ENCODE results near the gene OR51A2.
"Not testable (repeated sequence)": the region's sequence is repeated elsewhere in the genome, so short reads cannot be mapped to it uniquely, and the experiment has no call there.

The OR51A2 gene, protein sequence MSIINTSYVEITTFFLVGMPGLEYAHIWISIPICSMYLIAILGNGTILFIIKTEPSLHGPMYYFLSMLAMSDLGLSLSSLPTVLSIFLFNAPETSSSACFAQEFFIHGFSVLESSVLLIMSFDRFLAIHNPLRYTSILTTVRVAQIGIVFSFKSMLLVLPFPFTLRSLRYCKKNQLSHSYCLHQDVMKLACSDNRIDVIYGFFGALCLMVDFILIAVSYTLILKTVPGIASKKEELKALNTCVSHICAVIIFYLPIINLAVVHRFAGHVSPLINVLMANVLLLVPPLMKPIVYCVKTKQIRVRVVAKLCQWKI

GRCh38 chr11:4955613-4956012, at the start of gene OR51A2:
Gene OR51A2, minus strand, starts transcription at chr11:4955713. Its CDS starts 0 bp downstream, at chr11:4955713.
- DNase-seq (ENCODE audit: extremely low read depth in 1 of 2, low read depth in 1 of 2) = not testable (repeated sequence)

GRCh38 chr11:5004424-5005274, 49.1 kb upstream of the OR51A2 start:
- no peak for DNase-seq (ENCODE audit: extremely low read depth in 1 of 2, low read depth in 1 of 2)

DNA sequence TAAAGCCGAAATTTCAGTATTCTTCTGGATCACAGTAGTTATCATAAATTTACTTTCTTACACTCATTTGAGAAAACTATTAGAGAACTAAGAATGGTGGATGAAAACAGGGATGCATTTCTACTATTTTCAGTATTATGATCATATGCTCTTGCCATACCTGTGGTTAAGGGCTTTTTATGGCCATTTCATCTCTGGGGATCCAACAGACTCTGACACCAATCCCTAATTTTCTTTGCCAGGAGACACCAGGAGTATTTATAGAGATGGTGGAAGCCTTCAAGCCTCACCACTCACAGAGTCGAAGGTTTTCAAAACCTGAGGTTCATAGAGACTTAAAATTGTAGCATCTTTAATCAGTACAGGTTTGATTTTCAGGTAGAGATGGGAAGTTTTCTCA, 39.0 kb upstream of the OR51A2 start, which contains the start of gene OR51L1:
TSS of gene OR51L1 (plus strand) at position 301 of the 400 bp plus-strand sequence. CDS start 4,132 bp downstream, outside the sequence.
- DNase-seq (ENCODE audit: extremely low read depth in 1 of 2, low read depth in 1 of 2) = no peak

GRCh38 chr11:4991060-4991459, 35.5 kb upstream of the OR51A2 start:
- DNase-seq (ENCODE audit: extremely low read depth in 1 of 2, low read depth in 1 of 2) = no peak

DNA sequence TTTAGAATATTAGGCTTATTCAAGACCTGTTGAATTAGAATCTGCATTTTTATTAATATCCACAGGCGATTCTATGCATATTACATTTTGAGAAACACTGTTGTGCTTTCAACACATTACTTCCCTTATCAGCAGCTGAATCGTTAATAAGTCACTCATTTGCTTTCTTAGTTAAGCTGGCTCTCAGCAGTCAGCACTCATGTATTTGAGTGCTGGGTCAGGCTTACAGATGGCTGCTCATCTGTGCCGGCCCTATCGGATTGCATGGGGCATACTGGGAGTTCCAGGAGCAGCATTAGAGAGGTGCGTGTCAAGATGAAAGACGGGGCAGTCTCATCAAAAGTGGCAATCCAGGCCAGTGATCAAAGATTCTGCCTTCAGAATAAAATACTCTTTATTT, 28.3 kb upstream of the OR51A2 start:
- DNase-seq (ENCODE audit: extremely low read depth in 1 of 2, low read depth in 1 of 2) = no peak

- no peak for DNase-seq (ENCODE audit: extremely low read depth in 1 of 2, low read depth in 1 of 2)
These were observed 27.2 kb upstream of the OR51A2 start for GRCh38 chr11:4982678-4983077.

DNA sequence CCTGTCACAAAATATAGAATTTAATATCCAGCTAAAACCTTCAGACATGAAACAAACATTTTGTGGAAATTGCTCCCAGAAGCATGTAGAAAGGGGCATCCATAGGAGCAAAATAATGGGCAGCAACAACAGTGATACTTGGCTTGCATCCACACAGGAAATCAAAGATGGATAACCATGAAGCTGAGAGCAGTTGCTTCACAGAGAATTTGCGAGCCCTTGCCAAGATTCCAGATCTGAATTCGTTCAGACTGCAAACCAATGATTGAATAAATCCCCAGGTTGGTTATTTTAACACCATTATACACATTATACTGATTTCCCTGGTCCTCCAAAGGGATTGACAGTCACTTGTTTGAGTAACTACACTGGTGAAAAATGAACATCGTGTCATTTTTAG, 23.5 kb upstream of the OR51A2 start:
- DNase-seq (ENCODE audit: extremely low read depth in 1 of 2, low read depth in 1 of 2) = no peak

GRCh38 chr11:4975436-4975835, 19.9 kb upstream of the OR51A2 start:
- DNase-seq (ENCODE audit: extremely low read depth in 1 of 2, low read depth in 1 of 2) = no peak

DNA sequence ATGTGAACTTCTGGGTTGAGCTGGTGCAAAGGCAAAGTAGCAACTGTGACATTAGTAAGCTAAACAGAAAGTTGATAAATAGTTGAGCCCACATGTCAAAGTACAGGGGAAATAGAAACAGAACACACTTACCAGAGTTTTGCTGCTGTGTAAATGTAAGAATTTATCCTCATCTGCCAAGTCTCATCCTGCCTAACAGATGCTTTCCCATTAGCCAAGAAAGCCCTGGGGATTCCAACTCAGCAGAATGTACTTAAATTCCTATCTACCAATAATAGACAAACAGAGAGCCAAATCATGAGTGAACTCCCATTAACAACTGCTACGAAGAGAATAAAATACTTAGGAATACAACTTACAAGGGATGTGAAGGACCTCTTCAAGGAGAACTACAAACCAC, 7.3 kb upstream of the OR51A2 start:
- DNase-seq (ENCODE audit: extremely low read depth in 1 of 2, low read depth in 1 of 2) = no peak

DNA sequence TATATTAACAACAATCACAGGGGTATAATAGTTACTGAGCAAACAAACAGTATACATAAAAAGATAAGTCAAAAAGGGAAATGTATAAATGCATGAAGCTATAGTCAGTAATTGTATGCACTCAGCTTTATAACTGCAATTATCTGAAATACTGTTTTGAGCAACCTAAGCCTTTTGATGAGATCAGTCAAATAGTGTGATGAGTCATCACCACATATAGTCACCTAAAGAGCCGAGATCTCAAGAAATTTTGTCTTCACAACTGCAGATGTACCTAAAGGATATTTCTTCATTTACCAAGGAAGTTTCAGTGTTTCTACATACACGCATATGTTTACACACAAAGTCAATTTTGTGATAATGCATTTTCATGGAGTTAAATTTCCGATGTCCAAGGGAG, 5.4 kb upstream of the OR51A2 start:
- DNase-seq (ENCODE audit: extremely low read depth in 1 of 2, low read depth in 1 of 2) = no peak

- DNase-seq (ENCODE audit: extremely low read depth in 1 of 2, low read depth in 1 of 2) = no peak
These were observed 1.9 kb upstream of the OR51A2 start for GRCh38 chr11:4957396-4957795.

- no peak for DNase-seq (ENCODE audit: extremely low read depth in 1 of 2, low read depth in 1 of 2)
These were observed 8.0 kb downstream of the OR51A2 start, which contains the start of gene OR51A4 for GRCh38 chr11:4947505-4947904. Gene OR51A4, minus strand, starts transcription at chr11:4947605. Its CDS starts 505 bp downstream, at chr11:4947100.

GRCh38 chr11:4936745-4937144, 18.8 kb downstream of the OR51A2 start:
- DNase-seq (ENCODE audit: extremely low read depth in 1 of 2, low read depth in 1 of 2) = no peak

- DNase-seq (ENCODE audit: extremely low read depth in 1 of 2, low read depth in 1 of 2) = no peak
These were observed 22.8 kb downstream of the OR51A2 start for GRCh38 chr11:4932751-4933150.

- no peak for DNase-seq (ENCODE audit: extremely low read depth in 1 of 2, low read depth in 1 of 2)
These were observed 28.9 kb downstream of the OR51A2 start for GRCh38 chr11:4926608-4927007.

DNA sequence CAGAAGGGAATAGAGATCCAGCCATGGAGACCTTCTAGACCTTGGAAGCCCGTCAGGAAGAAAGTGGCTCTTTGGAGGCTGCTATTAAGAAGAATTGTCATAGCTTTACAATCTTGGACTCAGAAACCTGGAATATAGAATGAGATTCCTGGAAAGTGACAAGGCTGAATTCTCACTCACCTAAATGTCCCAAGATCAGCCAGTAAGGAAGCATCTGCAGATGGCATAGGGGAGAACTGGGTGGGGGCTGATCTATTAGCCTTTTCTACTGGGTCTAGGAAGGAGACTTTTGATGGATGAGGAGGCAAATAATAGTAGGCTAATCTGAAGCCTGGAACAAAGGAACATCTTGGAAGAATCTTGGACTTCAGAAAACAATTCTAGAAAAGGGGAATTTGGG, 31.3 kb downstream of the OR51A2 start, which contains the start of gene OR51G1:
TSS of gene OR51G1 (minus strand) at position 101 of the 400 bp plus-strand sequence. CDS start at position 101, 0 bp downstream.
- DNase-seq (ENCODE audit: extremely low read depth in 1 of 2, low read depth in 1 of 2) = no peak

DNA sequence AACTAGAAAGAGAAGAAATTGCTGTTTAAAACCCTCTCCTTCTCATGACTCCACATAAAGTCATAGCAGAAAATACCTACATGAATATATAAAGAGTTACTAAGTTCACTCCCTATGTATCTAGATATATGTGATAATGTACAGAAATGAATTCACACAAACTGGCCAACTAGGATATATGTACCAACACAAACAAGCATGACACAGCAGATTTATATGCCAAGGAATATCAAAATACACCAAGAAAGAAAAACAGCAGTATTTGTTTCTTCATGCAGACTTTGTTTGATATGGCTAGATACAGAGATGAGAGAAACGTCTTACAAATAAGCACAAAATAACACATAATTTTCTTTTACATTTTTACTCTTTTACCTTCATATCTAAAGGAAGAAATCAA, 33.2 kb downstream of the OR51A2 start:
- no peak for DNase-seq (ENCODE audit: extremely low read depth in 1 of 2, low read depth in 1 of 2)

- DNase-seq (ENCODE audit: extremely low read depth in 1 of 2, low read depth in 1 of 2) = no peak
These were observed 33.7 kb downstream of the OR51A2 start for GRCh38 chr11:4921796-4922195.

GRCh38 chr11:4919250-4919649, 36.3 kb downstream of the OR51A2 start, which contains the start of gene OR51G2:
Gene OR51G2, minus strand, starts transcription at chr11:4919350. Its CDS starts 3,687 bp downstream, at chr11:4915663.
- DNase-seq (ENCODE audit: extremely low read depth in 1 of 2, low read depth in 1 of 2) = no peak

DNA sequence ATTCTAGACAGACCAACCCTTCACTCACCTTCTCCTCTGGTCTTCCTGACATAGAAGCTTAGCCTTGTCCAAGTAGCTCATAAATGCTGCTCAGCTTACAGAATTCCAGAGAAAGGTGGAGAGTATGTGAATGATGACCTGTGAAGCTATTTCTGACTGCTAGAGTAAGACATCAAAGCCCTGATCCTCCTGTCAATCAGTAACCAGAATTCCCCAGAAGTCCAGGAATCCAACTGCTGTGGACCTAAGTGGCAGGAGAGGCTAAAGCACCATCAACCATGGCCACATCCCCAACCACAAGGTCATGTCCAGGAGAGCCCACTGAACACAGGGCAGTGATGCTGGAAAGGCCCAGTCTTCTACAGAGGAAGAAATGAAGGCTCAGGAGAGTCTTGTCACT, 38.9 kb downstream of the OR51A2 start:
- DNase-seq (ENCODE audit: extremely low read depth in 1 of 2, low read depth in 1 of 2) = no peak

Measured in activated CD8-positive, alpha-beta memory T cell treated with anti-CD3 and anti-CD28 coated beads for 1 hour (primary cell).